ENCODE measurements around the gene TMEM170A. TPM values are rescaled to one million over a fixed set of nuclear protein-coding genes. Genes with fewer than 3 reads are reported as not detected.
A peak's percentile ranks its signal among the peaks of the same experiment; 100 is the strongest.

TMEM170A gene
- total RNA-seq, 1 experiment from 2014 or later = 34.5 TPM

DNA sequence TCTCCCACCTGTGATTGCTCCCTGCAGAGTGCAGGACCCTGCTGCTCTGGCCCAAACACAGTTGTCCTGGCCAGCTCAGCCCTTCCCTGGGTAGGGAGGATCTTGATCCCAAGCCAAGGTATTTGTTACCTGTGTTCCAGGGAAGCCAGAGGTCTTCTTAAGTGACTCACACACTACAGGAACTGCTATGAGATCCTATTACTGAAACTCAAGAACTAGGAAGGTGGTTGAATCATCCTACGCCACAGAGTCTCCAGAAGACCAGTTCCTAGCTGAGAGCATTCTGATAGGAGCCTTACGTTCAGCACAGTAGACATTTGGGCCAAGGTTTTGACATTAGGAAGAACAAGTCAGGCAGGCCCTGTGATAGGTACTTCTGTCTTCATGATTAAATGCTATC is 18.7 kb upstream of the TMEM170A start (continued):
- TF ChIP-seq, protein P1, sequence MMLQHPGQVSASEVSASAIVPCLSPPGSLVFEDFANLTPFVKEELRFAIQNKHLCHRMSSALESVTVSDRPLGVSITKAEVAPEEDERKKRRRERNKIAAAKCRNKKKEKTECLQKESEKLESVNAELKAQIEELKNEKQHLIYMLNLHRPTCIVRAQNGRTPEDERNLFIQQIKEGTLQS (IDR thresholded peaks at IDR 0.05) = no peak
- TF ChIP-seq CEBPB (IDR thresholded peaks at IDR 0.05; ENCODE audit: low read depth) (no peak; the same call in 1 of the 2 replicates), EGR1 (IDR thresholded peaks at IDR 0.05; ENCODE audit: low read depth) (no peak), SP1 (IDR thresholded peaks at IDR 0.05; ENCODE audit: low read depth) (peak; percentile 94), SRF (IDR thresholded peaks at IDR 0.05; ENCODE audit: low read depth) (no peak; the same call in 1 of the 2 replicates), ZFX (IDR thresholded peaks at IDR 0.05) (no peak), ELF1 (IDR thresholded peaks at IDR 0.05; ENCODE audit: borderline replicate concordance, low read depth) (no peak; the same call in 1 of the 2 replicates), EZH2 (IDR thresholded peaks at IDR 0.05) (no peak), JUND (IDR thresholded peaks at IDR 0.05) (peak; percentile 96), EZH2phosphoT487 (IDR thresholded peaks at IDR 0.05; ENCODE audit: borderline replicate concordance) (no peak)

GRCh38 chr16:75482434-75483205 is 18.1 kb upstream of the TMEM170A start:
- intact Hi-C loops (cut with micrococcal nuclease) = no loop called here
- Histone ChIP-seq H2AFZ (ENCODE audit: low read depth, low read length, poor library complexity, severe bottlenecking) (no peak overlapping the region), H3K27me3 (ENCODE audit: insufficient read depth, low read length) (no peaks in the 10 kb centered on the region), H3K9ac (ENCODE audit: low read length) (peak overlapping the region; percentile 60), H3K4me3 (replicated peaks in 1 of 2; ENCODE audit: low read depth in 1 of 2, low read length in 2 of 2) (peak overlapping the region; percentile 4 to 46; a peak in 3 of 4 replicates), H3K27ac (ENCODE audit: low read depth, low read length) (peak overlapping the region; percentile 99), H3K4me2 (ENCODE audit: low read length) (peak overlapping the region; percentile 72), H3K36me3 (ENCODE audit: control insufficient read depth in 1 of 2, insufficient read depth in 2 of 2, low read length in 2 of 2) (no peaks in the 10 kb centered on the region), H3K9me3 (ENCODE audit: control insufficient read depth in 1 of 2, insufficient read depth in 1 of 2, low read depth in 1 of 2, low read length in 2 of 2) (no peaks in the 10 kb centered on the region), H4K20me1 (ENCODE audit: insufficient read depth) (no peaks in the 10 kb centered on the region), H3K4me1 (ENCODE audit: control insufficient read depth in 1 of 2, insufficient read depth in 2 of 2, low read length in 2 of 2) (peaks cover 44 to 67% of the 10 kb centered on the region in 2 experiments), H3K79me2 (ENCODE audit: insufficient read depth, low read length) (no peaks in the 10 kb centered on the region), H3K9me2 (ENCODE audit: insufficient read depth) (no peaks in the 10 kb centered on the region)
- ChIA-PET POLR2A (interaction anchor here (1.2 kb wide), 2 partner anchors 13 to 38 kb away, joined by 3 to 7 read pairs; partner anchors contain the start of gene CHST6), CTCF (interaction anchor here (0.9 to 3.4 kb wide), 2 partner anchors 9 to 35 kb away, joined by 4 to 23 read pairs; no protein-coding TSS in a partner anchor), RAD21 (ENCODE audit: low non-redundant PET in 1 of 2, low total read pairs in 2 of 2, uncharacterized antibody in 2 of 2, unreplicated experiment in 2 of 2) (no interaction called here)
- BruUV-seq (replicated peaks) = no TSS peak
- TF ChIP-seq CBX3 (IDR thresholded peaks at IDR 0.05; ENCODE audit: low read depth) = no peak
- TF ChIP-seq, protein P2, sequence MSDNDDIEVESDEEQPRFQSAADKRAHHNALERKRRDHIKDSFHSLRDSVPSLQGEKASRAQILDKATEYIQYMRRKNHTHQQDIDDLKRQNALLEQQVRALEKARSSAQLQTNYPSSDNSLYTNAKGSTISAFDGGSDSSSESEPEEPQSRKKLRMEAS (IDR thresholded peaks at IDR 0.05) = no peak
- no peak for ATAC-seq
- DNase-seq (ENCODE audit: low read depth, low spot score) = no peak

Measured in HCT116 (cell line).